ENCODE results near the gene SH3RF3.
"Not testable (repeated sequence)": the region's sequence is repeated elsewhere in the genome, so short reads cannot be mapped to it uniquely, and the experiment has no call there.

The SH3RF3 gene

DNA sequence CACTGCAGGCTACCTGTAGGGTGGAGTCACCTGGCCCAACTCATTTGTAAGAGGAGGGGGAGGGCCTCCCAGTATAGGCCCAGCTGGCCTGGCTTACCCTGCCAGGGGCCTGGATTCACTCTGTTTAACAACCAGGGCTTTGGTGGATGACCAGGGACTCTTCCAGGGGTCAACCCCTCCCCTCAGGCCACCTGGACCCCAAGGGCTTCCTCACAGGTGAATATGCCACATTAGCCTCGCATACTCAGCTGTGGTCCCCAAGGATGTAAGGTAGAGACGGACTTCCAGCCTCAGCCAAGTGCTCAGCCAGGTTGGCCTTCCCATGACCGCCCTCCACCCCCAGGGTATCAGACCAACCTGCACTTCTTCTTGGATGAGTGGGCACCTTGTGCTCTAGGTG, 8.8 kb upstream of the SH3RF3 start:
- no peak for DNase-seq

- DNase-seq, result not testable (repeated sequence)
Observed at GRCh38 chr2:109120686-109121085, 8.3 kb upstream of the SH3RF3 start.

DNA sequence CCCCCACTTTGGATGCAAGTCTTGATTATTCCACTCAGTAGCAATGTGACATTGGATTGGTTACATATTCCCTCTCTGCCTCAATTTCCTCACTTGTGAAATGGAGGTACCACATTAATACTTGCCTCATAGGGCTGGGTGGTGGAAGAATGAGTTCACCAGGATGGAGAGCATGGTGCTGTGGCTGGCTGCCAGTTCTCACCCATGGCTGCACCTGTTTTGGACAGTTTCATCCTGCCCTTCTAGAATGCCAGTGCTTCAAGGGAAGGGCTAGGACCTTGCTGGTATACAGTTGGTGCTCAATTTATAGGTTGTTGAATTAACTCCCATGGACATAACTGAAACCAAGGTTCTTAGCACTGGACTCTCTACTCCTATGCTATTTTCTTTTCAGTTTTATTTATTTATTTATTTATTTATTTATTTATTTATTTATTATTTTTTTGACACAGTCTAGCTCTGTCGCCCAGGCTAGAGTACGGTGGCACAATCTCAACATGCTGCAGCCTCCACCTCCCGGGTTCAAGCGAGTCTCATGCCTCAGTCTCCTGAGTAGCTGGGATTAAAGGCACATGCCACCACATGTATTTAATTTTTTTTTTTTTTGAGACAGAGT, 5.3 kb upstream of the SH3RF3 start:
- no peak for DNase-seq

DNA sequence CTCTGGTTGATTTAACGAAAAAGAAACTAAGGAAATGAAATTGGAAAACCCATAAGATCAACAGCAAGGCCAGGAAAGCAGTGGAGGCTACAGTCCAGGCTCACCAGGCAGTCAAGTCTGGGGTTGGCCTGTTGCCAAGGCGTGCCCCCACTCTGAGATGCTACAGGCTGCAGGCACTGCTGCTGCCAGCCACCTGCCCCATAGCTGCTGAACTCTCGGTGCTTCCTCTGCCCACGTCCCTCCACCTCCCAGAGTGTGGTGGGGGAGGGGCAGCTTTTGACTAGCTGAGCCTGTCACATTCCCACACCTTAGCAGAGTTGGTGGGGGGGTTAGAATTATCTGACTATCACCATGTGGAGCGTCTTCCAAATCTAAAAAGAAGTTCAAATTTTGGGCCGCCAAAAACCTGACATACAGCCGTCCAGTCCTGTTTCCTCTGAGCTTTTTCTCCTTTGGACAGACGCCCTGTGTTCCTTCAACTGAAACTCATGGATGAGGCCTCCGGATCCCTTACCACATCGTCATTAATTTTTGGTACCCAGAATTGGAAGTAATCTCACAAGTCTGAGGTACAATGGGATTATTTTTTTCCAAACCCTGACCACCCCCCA, 3.9 kb upstream of the SH3RF3 start:
- no peak for DNase-seq

DNA sequence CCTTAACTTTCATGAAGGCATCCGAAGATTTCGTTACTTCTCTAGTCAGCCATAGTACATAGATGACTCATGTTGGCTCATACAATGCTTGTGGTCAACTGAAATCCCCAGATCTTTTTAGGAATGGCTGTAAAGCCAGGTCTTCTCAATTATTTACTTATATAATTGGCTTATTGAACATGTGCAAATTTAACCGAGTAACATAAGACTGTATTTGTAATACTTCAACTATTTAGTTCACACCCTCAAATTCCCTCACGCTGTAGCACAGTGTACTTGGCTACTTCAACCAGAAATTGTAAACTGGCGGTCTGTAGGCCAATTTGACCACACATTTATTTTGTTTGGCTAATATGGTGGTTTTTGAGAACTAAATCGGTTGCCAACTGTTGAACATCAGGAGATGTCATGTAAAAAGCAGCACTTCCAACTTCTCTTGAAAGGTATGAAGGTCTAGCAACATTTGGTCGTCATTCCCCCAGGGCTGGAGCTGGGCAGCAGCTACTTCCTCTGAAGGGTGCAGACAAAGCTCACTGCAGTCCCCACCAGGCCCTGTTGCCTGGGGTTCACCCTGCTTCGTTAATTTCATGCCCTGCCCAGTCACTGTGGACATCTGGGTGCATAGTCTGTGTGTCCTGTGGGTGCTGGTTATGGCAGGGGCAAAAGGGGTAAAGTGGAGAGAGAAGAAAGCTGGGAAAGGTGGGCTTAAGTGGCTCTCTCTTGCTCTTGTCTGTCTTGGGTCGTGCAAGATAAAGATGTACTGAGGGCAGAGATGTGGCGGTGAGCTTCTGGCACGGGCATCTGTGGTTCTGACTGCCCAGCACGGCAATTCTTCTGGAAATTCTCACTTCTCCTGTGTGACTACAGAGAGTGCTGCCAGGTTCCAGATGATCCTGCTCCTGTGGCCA, 3.2 kb upstream of the SH3RF3 start:
- no peak for DNase-seq

- no peak for DNase-seq
Observed at GRCh38 chr2:109126501-109126860, 2.5 kb upstream of the SH3RF3 start.

GRCh38 chr2:109127556-109127955, 1.4 kb upstream of the SH3RF3 start:
- DNase-seq, result no peak

GRCh38 chr2:109128048-109128615, 873 bp upstream of the SH3RF3 start:
- DNase-seq, result peak; percentile 57

GRCh38 chr2:109129356-109129920, 433 bp downstream of the SH3RF3 start:
- peak; percentile 16 for DNase-seq

DNA sequence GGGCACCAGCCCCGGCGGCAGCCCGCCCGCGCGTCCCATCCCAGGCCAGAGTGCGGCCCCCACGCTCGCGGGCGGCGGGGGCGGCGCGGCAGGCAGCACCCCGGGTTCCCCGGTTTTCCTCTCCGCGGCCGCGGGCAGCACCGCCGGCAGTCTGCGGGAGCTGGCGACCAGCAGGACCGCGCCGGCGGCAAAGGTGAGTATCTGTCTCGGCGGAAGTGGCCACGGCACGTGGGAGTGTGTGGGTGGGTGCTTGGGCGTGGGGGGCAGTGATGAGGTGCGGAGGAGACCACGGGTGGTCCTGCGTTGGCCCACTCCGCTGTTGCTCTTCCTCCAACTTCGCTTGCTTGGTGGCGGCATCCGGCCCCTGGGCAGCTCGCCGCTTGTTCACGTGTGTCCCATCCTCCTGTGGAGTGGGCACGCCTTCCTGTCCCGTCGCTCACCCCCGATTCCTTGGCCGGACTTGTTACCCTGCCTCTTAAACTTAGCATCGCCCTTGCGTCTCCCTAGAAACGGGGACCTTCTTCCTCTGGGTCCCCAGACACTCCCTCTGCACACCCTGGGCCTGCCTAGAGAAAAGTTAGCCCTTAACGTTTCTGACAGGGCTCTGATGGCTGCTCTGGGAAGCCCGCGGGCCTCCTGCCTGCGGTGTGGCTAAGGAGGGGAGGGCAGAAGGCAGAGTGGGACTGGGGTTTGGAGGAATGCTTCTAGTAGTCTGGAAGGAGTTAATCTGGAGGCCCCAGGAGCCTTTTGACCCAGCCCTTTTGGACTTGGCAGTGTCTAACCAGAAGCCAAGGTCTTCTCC, 1.1 kb downstream of the SH3RF3 start:
- no peak for DNase-seq

GRCh38 chr2:109130723-109130995, 1.7 kb downstream of the SH3RF3 start:
- DNase-seq, result no peak

DNA sequence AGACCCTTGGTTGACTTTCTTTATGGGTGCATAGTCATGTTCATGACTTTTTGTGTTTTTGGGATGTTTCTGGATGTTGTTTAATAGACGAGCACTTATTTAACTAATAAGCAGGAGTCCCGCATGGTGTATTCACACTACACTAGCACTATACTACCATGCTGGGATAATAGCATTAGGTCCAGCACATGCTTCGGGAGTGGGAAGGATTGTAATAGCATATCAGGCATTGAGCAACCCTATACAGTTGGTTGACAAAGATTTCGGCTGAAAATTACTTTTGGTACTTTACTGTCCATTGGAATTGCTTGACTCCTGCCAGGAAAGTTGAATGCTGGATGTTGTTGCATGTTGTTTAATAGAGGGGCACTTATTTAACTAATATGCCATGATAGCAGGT, 2.8 kb downstream of the SH3RF3 start:
- no peak for DNase-seq

DNA sequence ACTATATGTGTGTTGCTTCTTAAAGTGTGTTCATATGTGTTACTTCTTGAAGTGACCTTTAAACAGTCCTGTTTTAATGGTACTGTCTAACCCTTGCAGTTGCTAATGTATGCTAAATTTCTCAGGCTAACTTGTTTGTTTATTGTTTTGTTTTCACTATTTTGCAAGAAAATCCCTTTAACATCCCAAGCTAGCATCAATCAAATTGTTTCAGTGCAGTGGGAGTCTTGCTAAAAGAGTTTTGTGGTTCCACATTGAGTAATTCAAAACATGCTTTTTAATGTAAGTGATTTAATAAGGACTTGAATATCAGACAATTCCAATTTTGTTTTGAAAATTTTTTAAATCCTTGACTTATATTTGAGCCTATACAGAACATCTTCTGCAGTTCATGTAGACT, 3.6 kb downstream of the SH3RF3 start:
- no peak for DNase-seq

DNA sequence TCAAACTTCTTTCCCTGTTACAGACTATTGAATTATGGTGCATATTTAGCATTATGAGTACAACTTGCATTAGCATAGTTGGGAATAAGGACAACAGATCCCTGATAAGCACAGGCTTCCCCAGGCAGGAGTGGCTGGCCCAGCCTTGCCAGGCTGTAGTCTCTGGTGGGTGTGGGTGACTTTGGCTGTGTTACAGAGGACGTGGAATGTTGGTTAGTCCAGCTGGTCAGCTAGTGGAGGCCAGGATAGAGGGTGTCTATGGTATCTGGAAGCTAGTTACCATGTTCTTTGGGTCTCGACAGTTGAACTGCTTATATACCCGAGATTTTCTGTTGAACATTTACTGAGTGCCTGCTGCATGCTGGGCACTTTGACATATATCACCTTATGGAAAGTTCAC, 4.7 kb downstream of the SH3RF3 start:
- DNase-seq, result no peak

- no peak for DNase-seq
Observed at GRCh38 chr2:109134741-109135358, 5.8 kb downstream of the SH3RF3 start.

GRCh38 chr2:109135359-109136197, 6.6 kb downstream of the SH3RF3 start:
- DNase-seq, result no peak

DNA sequence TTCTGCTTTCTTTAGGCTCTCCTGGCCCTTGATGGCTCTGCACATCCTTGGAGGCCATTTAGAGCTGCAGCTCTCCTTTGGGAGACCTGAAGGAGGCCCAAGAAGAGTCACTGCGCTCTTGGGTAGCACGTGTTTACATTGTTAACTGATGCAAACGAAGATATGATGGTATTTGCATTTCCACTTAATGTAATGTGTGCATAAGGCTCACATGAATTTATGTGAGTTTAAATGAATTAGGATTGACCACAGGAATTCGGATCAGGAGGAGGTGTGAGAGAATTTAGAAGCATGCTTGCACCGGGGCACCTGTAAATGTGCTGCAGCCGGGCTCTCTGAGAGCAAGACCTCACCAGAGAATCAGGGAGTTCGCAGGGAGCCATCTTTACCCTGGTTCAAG, 7.5 kb downstream of the SH3RF3 start:
- DNase-seq, result no peak

- DNase-seq, result no peak
Observed at GRCh38 chr2:109137616-109138015, 8.6 kb downstream of the SH3RF3 start.

GRCh38 chr2:109138449-109138848, 9.4 kb downstream of the SH3RF3 start:
- no peak for DNase-seq

GRCh38 chr2:109139002-109139401, 10.0 kb downstream of the SH3RF3 start:
- DNase-seq, result no peak

- no peak for DNase-seq
Observed at GRCh38 chr2:109139865-109140396, 10.9 kb downstream of the SH3RF3 start.
